Measurements from ENCODE around the gene UBE2E3.

UBE2E3 gene

GRCh38 chr2:181104512-181105115, 124.2 kb downstream of the UBE2E3 start:
- H3K27ac ChIP-seq, result no peak overlapping the region
- TF ChIP-seq, protein P1, sequence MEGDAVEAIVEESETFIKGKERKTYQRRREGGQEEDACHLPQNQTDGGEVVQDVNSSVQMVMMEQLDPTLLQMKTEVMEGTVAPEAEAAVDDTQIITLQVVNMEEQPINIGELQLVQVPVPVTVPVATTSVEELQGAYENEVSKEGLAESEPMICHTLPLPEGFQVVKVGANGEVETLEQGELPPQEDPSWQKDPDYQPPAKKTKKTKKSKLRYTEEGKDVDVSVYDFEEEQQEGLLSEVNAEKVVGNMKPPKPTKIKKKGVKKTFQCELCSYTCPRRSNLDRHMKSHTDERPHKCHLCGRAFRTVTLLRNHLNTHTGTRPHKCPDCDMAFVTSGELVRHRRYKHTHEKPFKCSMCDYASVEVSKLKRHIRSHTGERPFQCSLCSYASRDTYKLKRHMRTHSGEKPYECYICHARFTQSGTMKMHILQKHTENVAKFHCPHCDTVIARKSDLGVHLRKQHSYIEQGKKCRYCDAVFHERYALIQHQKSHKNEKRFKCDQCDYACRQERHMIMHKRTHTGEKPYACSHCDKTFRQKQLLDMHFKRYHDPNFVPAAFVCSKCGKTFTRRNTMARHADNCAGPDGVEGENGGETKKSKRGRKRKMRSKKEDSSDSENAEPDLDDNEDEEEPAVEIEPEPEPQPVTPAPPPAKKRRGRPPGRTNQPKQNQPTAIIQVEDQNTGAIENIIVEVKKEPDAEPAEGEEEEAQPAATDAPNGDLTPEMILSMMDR (IDR thresholded peaks at IDR 0.05), result peak; percentile 86
- no peak for TF ChIP-seq ZFX (IDR thresholded peaks at IDR 0.05; ENCODE audit: borderline replicate concordance)

DNA sequence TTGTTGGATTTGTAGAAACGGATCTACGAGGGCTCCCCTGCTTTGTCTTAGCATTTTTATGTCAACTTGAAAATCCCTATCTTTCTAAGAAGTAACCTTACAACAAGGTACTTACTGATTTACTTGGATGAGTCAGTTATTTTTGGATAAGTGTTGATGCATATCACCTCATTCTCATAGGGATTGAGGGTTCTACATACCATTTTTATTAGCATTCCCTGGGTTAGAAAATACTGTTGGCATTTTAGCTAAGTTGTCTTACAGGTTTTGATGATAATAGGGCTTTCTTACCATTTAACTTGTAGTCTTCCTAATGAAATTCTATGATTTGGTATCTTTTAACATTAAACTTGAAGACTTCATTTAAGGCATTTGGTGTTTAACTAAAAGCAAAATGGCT, 125.2 kb downstream of the UBE2E3 start:
- TF ChIP-seq, protein P1 (IDR thresholded peaks at IDR 0.05), result no peak
- no peak for TF ChIP-seq ZFX (IDR thresholded peaks at IDR 0.05; ENCODE audit: borderline replicate concordance)

GRCh38 chr2:181106229-181106628, 125.8 kb downstream of the UBE2E3 start:
- TF ChIP-seq, protein P1 (IDR thresholded peaks at IDR 0.05), result no peak
- H3K27ac ChIP-seq, result no peak overlapping the region

More for the DNA sequence above, 125.2 kb downstream of the UBE2E3 start:
- H3K27ac ChIP-seq, result no peak overlapping the region

DNA sequence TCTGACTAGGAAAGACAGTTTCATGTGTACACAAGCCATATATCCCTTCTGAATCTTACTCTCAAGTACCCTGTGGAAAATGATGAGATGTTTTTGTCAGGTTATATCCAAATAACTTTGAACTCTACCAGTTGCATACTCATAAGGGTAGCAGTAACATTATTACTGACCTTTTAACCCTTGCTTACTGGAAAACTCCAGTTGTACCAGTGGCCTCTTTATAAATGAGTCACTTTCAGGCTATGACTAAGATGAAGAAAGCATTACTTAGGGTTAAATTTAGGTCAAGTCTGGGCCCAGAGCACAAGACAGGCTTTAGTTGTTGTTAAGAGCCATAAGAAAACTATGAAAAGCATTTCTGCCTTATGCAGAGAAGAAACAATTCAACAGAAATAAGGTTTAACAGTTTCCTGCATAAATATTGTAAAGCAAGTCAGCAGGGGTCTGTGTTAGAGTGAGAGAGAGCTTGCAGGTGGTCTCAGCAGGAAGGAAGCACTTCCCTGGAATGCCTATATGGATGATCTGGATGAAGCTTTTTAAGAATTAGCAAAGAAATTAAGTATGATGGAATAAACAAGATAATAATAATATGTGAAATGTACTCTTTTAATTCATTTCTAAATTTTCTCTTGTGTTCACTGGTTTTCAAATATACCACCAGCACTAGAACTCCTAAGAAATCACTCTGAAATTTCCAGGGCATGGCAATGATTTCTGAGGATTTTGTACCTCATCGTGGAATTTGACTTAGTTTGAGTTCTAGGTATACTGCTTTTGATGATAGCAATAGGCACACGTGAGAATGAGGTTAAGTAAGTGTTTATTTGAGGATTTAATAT, 126.6 kb downstream of the UBE2E3 start:
- no peak overlapping the region for H3K27ac ChIP-seq
- TF ChIP-seq, protein P1 (IDR thresholded peaks at IDR 0.05), result no peak
- no peak for TF ChIP-seq ZFX (IDR thresholded peaks at IDR 0.05; ENCODE audit: borderline replicate concordance)

GRCh38 chr2:181107628-181107945, 127.2 kb downstream of the UBE2E3 start:
- TF ChIP-seq, protein P1 (IDR thresholded peaks at IDR 0.05), result no peak
- no peak for TF ChIP-seq ZFX (IDR thresholded peaks at IDR 0.05; ENCODE audit: borderline replicate concordance)
- no peak overlapping the region for H3K27ac ChIP-seq

- no peak overlapping the region for H3K27ac ChIP-seq
- TF ChIP-seq, protein P1 (IDR thresholded peaks at IDR 0.05), result no peak
- no peak for TF ChIP-seq ZFX (IDR thresholded peaks at IDR 0.05; ENCODE audit: borderline replicate concordance)
Observed at GRCh38 chr2:181111059-181111458, 130.7 kb downstream of the UBE2E3 start.

DNA sequence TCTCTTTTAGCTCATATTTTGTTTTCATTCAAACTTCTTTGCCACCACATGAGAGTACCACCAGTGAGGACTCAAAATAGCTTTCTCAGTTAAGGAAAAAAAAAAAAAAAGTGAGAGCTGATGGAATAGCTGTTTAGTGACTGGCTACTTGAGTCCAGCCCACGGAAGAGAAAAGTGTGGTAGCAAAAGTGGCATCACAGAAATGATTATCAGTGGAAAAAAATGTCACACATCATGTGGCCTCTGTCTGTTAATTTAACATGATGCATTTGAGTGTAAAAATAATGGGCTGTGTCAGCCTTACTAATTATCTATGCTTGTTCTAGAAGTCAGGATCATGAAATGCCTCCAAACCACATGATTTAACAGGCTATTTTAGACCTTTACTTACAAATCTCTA, 132.5 kb downstream of the UBE2E3 start:
- TF ChIP-seq, protein P1 (IDR thresholded peaks at IDR 0.05), result no peak
- no peak for TF ChIP-seq ZFX (IDR thresholded peaks at IDR 0.05; ENCODE audit: borderline replicate concordance)
- no peak overlapping the region for H3K27ac ChIP-seq

Measured in 22Rv1 (cell line).